H1 (cell line): ENCODE measurements around the gene BRD1. TPM values are rescaled to one million over a fixed set of nuclear protein-coding genes. Genes with fewer than 3 reads are reported as not detected.

Experiments
- CTCF ChIA-PET: fragments of 300-600 bp; sonication (Branson Sonifier 250); formaldehyde crosslinking; loops from one replicate; lab custom pipeline; 2021; ENCODE audit not compliant: partially characterized antibody; lab: Charles Lee
- POLR2A ChIA-PET: fragments of 300-600 bp; sonication (Branson Sonifier 250); formaldehyde crosslinking; loops from one replicate; lab custom pipeline; 2021; ENCODE audit warnings: inconsistent platforms; ENCODE audit not compliant: partially characterized antibody; lab: Charles Lee
- DNase-seq, 2 experiments: peaks; one replicate each; pipeline versions ENCODE4 v3.0.0 to v3.0.0-alpha.2; 2010 to 2022; ENCODE audit warnings: low spot score in 2 of 2, low read depth in 1 of 2, mixed read lengths in 1 of 2
- FAIRE-seq: peaks from 2 replicates; lab custom pipeline; 2011; peaks lifted over from hg19 to GRCh38; lab: Jason Lieb, UNC
- H2AFZ ChIP-seq: 2 replicates; pipeline ENCODE4 v1.8.1; 2012; ENCODE audit warnings: low read length, inconsistent platforms
- H2AK5ac ChIP-seq: 2 replicates; pipeline ENCODE4 v1.6.1; 2013; ENCODE audit warnings: low read depth, low read length
- H2BK120ac ChIP-seq: replicated peaks from 2 replicates; pipeline ENCODE3; 2013; ENCODE audit warnings: low read depth, low read length, inconsistent platforms
- H2BK12ac ChIP-seq: 2 replicates; pipeline ENCODE4 v1.6.1; 2013; ENCODE audit warnings: low read depth, low read length
- H2BK15ac ChIP-seq: 2 replicates; pipeline ENCODE4 v1.6.1; 2013; ENCODE audit warnings: low read length
- H2BK20ac ChIP-seq: 2 replicates; pipeline ENCODE4 v1.6.1; 2013; ENCODE audit warnings: low read length
- H2BK5ac ChIP-seq: 2 replicates; pipeline ENCODE4 v1.6.1; 2013; ENCODE audit warnings: low read depth, low read length
- H3K14ac ChIP-seq: 2 replicates; pipeline ENCODE4 v1.6.1; 2013; ENCODE audit warnings: inconsistent platforms; ENCODE audit not compliant: insufficient read length
- H3K18ac ChIP-seq: 2 replicates; pipeline ENCODE4 v1.6.1; 2013; ENCODE audit warnings: low read length; ENCODE audit errors: extremely low read depth
- H3K23ac ChIP-seq: 2 replicates; pipeline ENCODE4 v1.6.1; 2013; ENCODE audit warnings: inconsistent platforms; ENCODE audit not compliant: insufficient read length
- H3K23me2 ChIP-seq: 2 replicates; pipeline ENCODE4 v1.6.1; 2013; ENCODE audit warnings: low read depth, low read length
- H3K27ac ChIP-seq: 2 replicates; pipeline ENCODE4 v1.6.1; 2011; ENCODE audit warnings: low read depth, low read length, inconsistent platforms
- H3K27me3 ChIP-seq, 4 experiments: replicated peaks in 1 of 4; 1 replicate in 1 of 4; 2 replicates in 3 of 4; pipeline versions ENCODE4 v1.6.1 to v1.8.1; 2011 to 2013; ENCODE audit warnings: low read length in 3 of 4, mild to moderate bottlenecking in 3 of 4, inconsistent platforms in 2 of 4, mixed read lengths in 2 of 4, moderate library complexity in 1 of 4; ENCODE audit not compliant: control insufficient read depth in 3 of 4, insufficient read depth in 3 of 4; ENCODE audit errors: extremely low read depth in 1 of 4
- H3K36me3 ChIP-seq, 4 experiments: 2 replicates each; pipeline versions ENCODE4 v1.6.1 to v1.8.1; 2011 to 2013; ENCODE audit warnings: mild to moderate bottlenecking in 4 of 4, low read length in 3 of 4, moderate library complexity in 2 of 4, control low read depth in 1 of 4, inconsistent platforms in 1 of 4; ENCODE audit not compliant: insufficient read depth in 4 of 4, control insufficient read depth in 2 of 4
- H3K4ac ChIP-seq: replicated peaks from 2 replicates; pipeline ENCODE3; 2013; ENCODE audit warnings: low read length, low read depth, mixed read lengths, inconsistent platforms; ENCODE audit not compliant: insufficient read length
- H3K4me1 ChIP-seq, 4 experiments: replicated peaks in 1 of 4; 1 replicate in 1 of 4; 2 replicates in 3 of 4; pipeline versions ENCODE4 v1.6.1 to v1.8.1; 2011 to 2013; ENCODE audit warnings: low read length in 3 of 4, inconsistent platforms in 2 of 4, mixed read lengths in 1 of 4; ENCODE audit not compliant: insufficient read depth in 4 of 4, control insufficient read depth in 3 of 4
- H3K4me2 ChIP-seq, 2 experiments: 2 replicates each; pipeline versions ENCODE4 v1.6.1 to v1.8.1; 2011 to 2013; ENCODE audit warnings: low read depth in 2 of 2, low read length in 2 of 2, control low read depth in 1 of 2, inconsistent platforms in 1 of 2, mild to moderate bottlenecking in 1 of 2; ENCODE audit not compliant: insufficient read depth in 1 of 2
- H3K4me3 ChIP-seq, 4 experiments: fragments of 200-600, 300-600 bp in 1 of 4; sonication (generic), shearing (Covaris generic), sonication (Bioruptor Twin) in 1 of 4; 2 replicates each; pipeline versions ENCODE4 v1.5.1 to v1.8.1; 2011 to 2016; ENCODE audit warnings: low read length in 4 of 4, low read depth in 3 of 4, control low read depth in 2 of 4, inconsistent platforms in 2 of 4, mild to moderate bottlenecking in 2 of 4, mixed read lengths in 1 of 4, moderate library complexity in 1 of 4; ENCODE audit not compliant: insufficient read depth in 2 of 4; ENCODE audit errors: extremely low read depth in 1 of 4
- H3K56ac ChIP-seq: replicated peaks from 2 replicates; pipeline ENCODE3; 2013; ENCODE audit warnings: low read depth, mild to moderate bottlenecking, mixed read lengths, low read length, inconsistent platforms; ENCODE audit not compliant: insufficient read length
- H3K79me1 ChIP-seq: 2 replicates; pipeline ENCODE4 v1.6.1; 2013; ENCODE audit warnings: low read depth, low read length, control low read depth
- H3K79me2 ChIP-seq, 2 experiments: 2 replicates each; pipeline versions ENCODE4 v1.6.1 to v1.8.1; 2012 to 2013; ENCODE audit warnings: low read length in 2 of 2, mild to moderate bottlenecking in 2 of 2, inconsistent platforms in 1 of 2; ENCODE audit not compliant: insufficient read depth in 2 of 2, control insufficient read depth in 1 of 2
- H3K9ac ChIP-seq, 4 experiments: replicated peaks in 1 of 4; 1 replicate in 1 of 4; 2 replicates in 3 of 4; pipeline versions ENCODE4 v1.6.1 to v1.8.1; 2011 to 2013; ENCODE audit warnings: low read depth in 3 of 4, low read length in 3 of 4, control low read depth in 2 of 4, mild to moderate bottlenecking in 2 of 4, moderate library complexity in 2 of 4, inconsistent platforms in 1 of 4; ENCODE audit errors: extremely low read depth in 1 of 4
- H3K9me3 ChIP-seq, 2 experiments: 2 replicates each; pipeline versions ENCODE4 v1.6.1 to v1.8.1; 2012 to 2013; ENCODE audit warnings: mild to moderate bottlenecking in 2 of 2, moderate library complexity in 2 of 2, control low read depth in 1 of 2, inconsistent platforms in 1 of 2, low read depth in 1 of 2, low read length in 1 of 2, mixed read lengths in 1 of 2; ENCODE audit not compliant: insufficient read depth in 2 of 2
- H4K20me1 ChIP-seq, 2 experiments: replicated peaks in 1 of 2; 2 replicates each; pipeline versions ENCODE3 to v1.8.1; 2011 to 2013; ENCODE audit warnings: inconsistent platforms in 2 of 2, low read length in 2 of 2, mild to moderate bottlenecking in 1 of 2; ENCODE audit not compliant: insufficient read depth in 2 of 2, control insufficient read depth in 1 of 2
- H4K5ac ChIP-seq: 2 replicates; pipeline ENCODE4 v1.6.1; 2013; ENCODE audit warnings: low read length, low read depth, mixed read lengths, inconsistent platforms; ENCODE audit not compliant: insufficient read length
- H4K8ac ChIP-seq: 2 replicates; pipeline ENCODE4 v1.8.0; 2013; ENCODE audit warnings: mild to moderate bottlenecking, moderate library complexity, low read length, inconsistent platforms; ENCODE audit not compliant: insufficient read depth; ENCODE audit errors: extremely low read depth
- H4K91ac ChIP-seq: replicated peaks from 2 replicates; pipeline ENCODE3; 2013; ENCODE audit warnings: low read length, mixed read lengths, inconsistent platforms; ENCODE audit not compliant: insufficient read length
- ASH2L ChIP-seq: fragments of 200-600, 300-600 bp; sonication (generic); IDR thresholded peaks from one replicate; pipeline ENCODE4 v1.7.1; 2017; ENCODE audit warnings: low read length
- BACH1 ChIP-seq: IDR thresholded peaks from 2 replicates; pipeline ENCODE4 v1.6.1; 2012; ENCODE audit warnings: low read length, improper control_type of control experiment
- CEBPB ChIP-seq: IDR thresholded peaks from 2 replicates; pipeline ENCODE4 v1.6.1; 2012; ENCODE audit warnings: low read depth, low read length
- CHD2 ChIP-seq: IDR thresholded peaks from 2 replicates; pipeline ENCODE4 v1.6.1; 2012; ENCODE audit warnings: low read length, improper control_type of control experiment
- EGR1 ChIP-seq: IDR thresholded peaks from 2 replicates; pipeline ENCODE4 v1.6.1; 2011; ENCODE audit warnings: low read depth, low read length, borderline replicate concordance
- HDAC6 ChIP-seq: IDR thresholded peaks from one replicate; pipeline ENCODE4 v1.7.1; 2012; ENCODE audit warnings: low read depth, mild to moderate bottlenecking, inconsistent platforms, low read length, moderate library complexity
- MAFK ChIP-seq: IDR thresholded peaks from 2 replicates; pipeline ENCODE4 v1.6.1; 2012; ENCODE audit warnings: low read depth, mild to moderate bottlenecking, improper control_type of control experiment, low read length
- NANOG ChIP-seq: IDR thresholded peaks from 2 replicates; pipeline ENCODE4 v1.6.1; 2011; ENCODE audit warnings: low read length, low read depth, mild to moderate bottlenecking, inconsistent platforms; ENCODE audit not compliant: insufficient read depth, poor library complexity, severe bottlenecking
- NRF1 ChIP-seq: IDR thresholded peaks from 2 replicates; pipeline ENCODE4 v1.6.1; 2011; ENCODE audit warnings: mild to moderate bottlenecking, low read depth, low read length, improper control_type of control experiment
- RNF2 ChIP-seq: fragments of 200-900, 300-1000 bp; sonication (generic); IDR thresholded peaks from 2 replicates; pipeline ENCODE4 v1.7.1; 2016; ENCODE audit warnings: borderline replicate concordance, low read depth, mild to moderate bottlenecking, antibody characterized with exemption, low read length; ENCODE audit not compliant: poor library complexity, severe bottlenecking; ENCODE audit errors: missing control alignments
- SP1 ChIP-seq: IDR thresholded peaks from 2 replicates; pipeline ENCODE4 v1.6.1; 2011; ENCODE audit warnings: low read depth, low read length
- SUZ12 ChIP-seq: fragments of 200-600 bp; sonication (generic); IDR thresholded peaks from 2 replicates; pipeline ENCODE4 v1.6.1; 2012; ENCODE audit warnings: mild to moderate bottlenecking, inconsistent platforms, low read length, moderate library complexity, mixed read lengths
- TAF7 ChIP-seq: optimal IDR thresholded peaks from 2 replicates; pipeline ENCODE3; 2011; ENCODE audit warnings: low read depth, mild to moderate bottlenecking, inconsistent platforms, low read length, moderate library complexity, borderline replicate concordance
- TCF12 ChIP-seq: IDR thresholded peaks from 2 replicates; pipeline ENCODE4 v1.6.1; 2011; ENCODE audit warnings: low read depth, mild to moderate bottlenecking, low read length
- WGBS, 2 experiments: shearing (Covaris generic) in 1 of 2; methylation state at CpG; one replicate each; pipeline versions ENCODE4 v1.1.6 to v1.1.7; 2013 to 2015; ENCODE audit warnings: low lambda C conversion rate in 2 of 2, mixed read lengths in 2 of 2, inconsistent platforms in 1 of 2, low coverage in 1 of 2, missing lambda C conversion rate in 1 of 2; ENCODE audit not compliant: insufficient replicate concordance in 2 of 2, insufficient coverage in 1 of 2, insufficient read length in 1 of 2; ENCODE audit errors: extremely low coverage in 1 of 2, missing lambda C conversion rate in 1 of 2; 5-methylcytosine and 5-hydroxymethylcytosine counted together
- polyA plus RNA-seq, 7 experiments: library from polyadenylated mRNA; depleted of rRNA in 3 of 7; stranded (reverse) in 5 of 7; unstranded in 2 of 7; fragments of >200 nt in 5 of 7; fragments of 200-250 nt in 2 of 7; gene quantifications; 1 replicate in 5 of 7; 2 replicates in 1 of 7; 4 replicates in 1 of 7; pipeline versions ENCODE4 v1.2.1 to v1.2.3, GENCODE V29; 2011 to 2013; ENCODE audit warnings: missing spikeins in 2 of 7, mixed read lengths in 2 of 7
- total RNA-seq: library from RNA; stranded (reverse); fragmentation: NEBNext Ultra II Directional; extraction: Animal tissue kit (Norgen Biotek cat#: 25700); gene quantifications from 2 replicates; pipeline ENCODE4 v1.2.1, GENCODE V29; 2021
- TF ChIP-seq, protein P1 (sequence below): IDR thresholded peaks from 2 replicates; pipeline ENCODE4 v1.6.1; 2012; ENCODE audit warnings: inconsistent platforms

BRD1 gene
- total and polyA plus RNA-seq, 2 of the 8 experiments (the other 6 are each of a cell fraction or from before 2014, with no cell fraction given): 6.8 to 34.0 TPM

DNA sequence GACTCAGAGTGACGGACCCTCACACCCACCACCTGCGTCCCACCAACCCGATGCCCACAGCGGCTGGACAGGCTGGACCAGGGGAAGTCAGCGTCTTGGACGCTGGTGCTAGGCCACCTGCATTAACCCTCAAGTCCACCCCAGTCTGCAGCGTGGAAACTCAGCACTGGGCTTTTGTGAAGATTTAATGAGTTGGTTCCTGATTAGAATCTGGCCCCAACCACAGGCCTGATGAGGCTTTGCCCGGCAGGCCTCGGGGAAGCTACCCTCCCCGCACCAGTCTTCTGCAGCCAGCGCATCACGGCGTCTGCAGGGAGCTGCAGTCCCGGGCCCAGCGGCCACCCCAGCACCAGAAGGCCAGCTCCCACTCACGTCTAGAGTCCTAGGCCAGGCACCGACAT is 101.0 kb downstream of the BRD1 start:
- H3K23me2 ChIP-seq: no peaks in the 10 kb centered on the region
- no peak overlapping the region for H2BK20ac ChIP-seq
- peaks cover 3 to 20% (median 14%) of the 10 kb centered on the region in 4 experiments; a peak in 5 of 7 replicates for H3K27me3 ChIP-seq
- CTCF ChIA-PET: interaction anchor here (0.5 to 3.0 kb wide), 4 partner anchors 8 to 669 kb away, joined by 3 to 14 read pairs (median 4); no protein-coding TSS in a partner anchor
- no peak overlapping the region for H2BK15ac ChIP-seq
- no peak overlapping the region for H4K8ac ChIP-seq
- no peak overlapping the region for H3K4ac ChIP-seq
- no peaks in the 10 kb centered on the region for H3K9me3 ChIP-seq
- no peak overlapping the region for H4K5ac ChIP-seq
- FAIRE-seq: no peak
- no peak for DNase-seq
- H4K20me1 ChIP-seq: no peaks in the 10 kb centered on the region
- H4K91ac ChIP-seq: no peak overlapping the region
- H2AFZ ChIP-seq: no peak overlapping the region
- H2BK12ac ChIP-seq: no peak overlapping the region
- POLR2A ChIA-PET: no interaction called here
- H3K27ac ChIP-seq: no peak overlapping the region
- no peak overlapping the region for H3K18ac ChIP-seq
- H3K23ac ChIP-seq: no peak overlapping the region
- no peak overlapping the region for H2AK5ac ChIP-seq
- H3K9ac ChIP-seq: no peak overlapping the region
- H3K79me2 ChIP-seq: no peaks in the 10 kb centered on the region
- 96% methylated on average over 17 of the region's 17 CpGs; no CpG with 5 or more reads in 1 of the 2 experiments for WGBS, 2 experiments
- H3K14ac ChIP-seq: no peak overlapping the region
- H3K4me3 ChIP-seq: no peak overlapping the region
- H3K36me3 ChIP-seq: no peaks in the 10 kb centered on the region
- H3K79me1 ChIP-seq: no peaks in the 10 kb centered on the region
- H3K4me1 ChIP-seq: no peaks in the 10 kb centered on the region; a peak in 1 of 7 replicates
- no peak overlapping the region for H2BK120ac ChIP-seq
- no peak overlapping the region for H3K4me2 ChIP-seq
- H2BK5ac ChIP-seq: no peak overlapping the region
- H3K56ac ChIP-seq: no peak overlapping the region
- TF ChIP-seq NRF1: no peak
- no peak for TF ChIP-seq CHD2
- no peak for TF ChIP-seq MAFK
- no peak for TF ChIP-seq RNF2
- no peak for TF ChIP-seq ASH2L
- no peak for TF ChIP-seq SP1
- TF ChIP-seq, protein P1, sequence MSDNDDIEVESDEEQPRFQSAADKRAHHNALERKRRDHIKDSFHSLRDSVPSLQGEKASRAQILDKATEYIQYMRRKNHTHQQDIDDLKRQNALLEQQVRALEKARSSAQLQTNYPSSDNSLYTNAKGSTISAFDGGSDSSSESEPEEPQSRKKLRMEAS: no peak
- no peak for TF ChIP-seq SUZ12
- no peak for TF ChIP-seq BACH1
- TF ChIP-seq TAF7: no peak
- no peak for TF ChIP-seq TCF12
- no peak for TF ChIP-seq HDAC6
- no peak for TF ChIP-seq NANOG
- TF ChIP-seq CEBPB: no peak
- no peak for TF ChIP-seq EGR1
